ENCODE results near the gene MED12L.

The MED12L gene

GRCh38 chr3:151434151-151434890, 348.9 kb downstream of the MED12L start:
- DNase-seq = no peak

GRCh38 chr3:151436675-151437446, 351.4 kb downstream of the MED12L start:
- DNase-seq = no peak

- no peak for DNase-seq
Observed at GRCh38 chr3:151437906-151438305, 352.4 kb downstream of the MED12L start.

DNA sequence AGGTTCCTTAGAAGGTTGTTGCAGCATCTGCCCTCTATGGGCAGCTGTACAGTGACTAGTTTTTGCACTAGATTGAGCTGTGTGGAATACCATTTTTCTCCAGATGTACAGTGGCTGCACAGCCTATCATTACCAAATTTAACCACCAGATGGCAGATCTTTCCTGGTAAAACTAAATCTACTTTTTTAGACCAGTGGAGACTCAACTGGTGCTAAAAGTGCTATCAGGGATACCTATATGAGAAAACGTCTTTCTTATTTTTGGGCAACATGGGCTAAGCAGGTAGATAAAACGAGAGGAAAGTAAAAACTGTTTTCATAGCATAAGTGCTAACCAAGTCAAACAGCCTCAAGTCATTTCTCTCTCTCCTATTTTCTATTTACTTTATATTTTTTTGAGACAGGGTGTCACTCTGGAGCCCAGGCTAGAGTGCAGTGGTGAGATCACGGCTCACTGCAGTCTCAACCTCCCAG, 354.2 kb downstream of the MED12L start:
- DNase-seq = peak; percentile 71

DNA sequence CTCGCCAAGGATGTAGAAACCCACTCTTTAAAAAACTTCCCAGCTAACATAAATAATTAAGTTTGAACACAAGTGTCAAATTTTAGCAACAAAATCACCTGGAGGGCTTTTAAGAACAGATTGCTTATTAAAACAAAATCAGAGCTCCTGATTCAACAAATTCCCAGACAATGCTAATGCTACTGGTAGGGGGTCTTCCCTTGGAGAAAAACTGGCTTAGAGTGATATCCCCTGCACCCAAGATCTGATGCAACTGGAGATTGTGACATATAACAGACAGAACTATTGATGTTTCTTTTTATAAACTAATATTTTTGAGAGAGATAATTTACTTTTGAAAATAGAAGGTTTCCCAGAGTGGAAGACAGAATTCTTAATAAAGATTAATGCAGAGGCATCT, 355.5 kb downstream of the MED12L start:
- DNase-seq = no peak

GRCh38 chr3:151443583-151443982, 358.1 kb downstream of the MED12L start:
- no peak for DNase-seq

DNA sequence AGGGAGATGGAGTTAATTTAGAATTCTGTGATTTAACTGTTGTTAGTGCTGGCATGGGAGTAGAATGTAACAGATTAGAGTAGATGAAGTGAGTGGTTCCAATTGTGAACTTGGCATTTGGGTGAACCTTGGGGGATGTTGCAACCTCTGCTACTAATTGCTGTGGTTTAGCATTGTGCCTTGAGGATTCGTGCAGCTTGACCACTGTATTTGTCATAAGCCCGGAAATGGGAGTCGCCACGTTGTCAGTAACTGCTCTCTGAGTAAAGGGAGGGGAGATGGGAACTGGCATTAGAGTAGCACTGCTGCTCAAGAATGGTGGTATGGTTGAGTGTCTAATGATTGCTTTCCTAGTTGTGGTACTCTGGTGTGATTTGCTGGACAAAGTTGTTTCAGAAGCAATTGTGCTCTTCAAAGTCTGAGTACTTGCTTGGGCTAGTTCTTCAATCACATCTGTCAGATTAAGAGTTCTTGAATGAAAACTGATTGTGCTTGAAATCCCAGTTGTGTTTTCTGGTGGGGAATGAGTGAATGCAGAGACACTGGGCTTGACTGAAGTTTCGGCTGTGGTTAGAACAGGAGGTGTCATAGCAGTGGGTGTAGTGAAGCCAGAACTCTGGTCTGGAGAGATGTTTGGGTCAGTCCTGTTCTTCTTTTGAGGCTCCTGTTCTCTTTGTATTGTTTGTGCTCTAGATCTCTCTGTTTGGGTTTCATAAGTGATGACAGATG, 360.0 kb downstream of the MED12L start:
- DNase-seq = no peak

- DNase-seq = no peak
Observed at GRCh38 chr3:151446002-151446340, 360.5 kb downstream of the MED12L start.

- no peak for DNase-seq
Observed at GRCh38 chr3:151452368-151452767, 366.9 kb downstream of the MED12L start.

DNA sequence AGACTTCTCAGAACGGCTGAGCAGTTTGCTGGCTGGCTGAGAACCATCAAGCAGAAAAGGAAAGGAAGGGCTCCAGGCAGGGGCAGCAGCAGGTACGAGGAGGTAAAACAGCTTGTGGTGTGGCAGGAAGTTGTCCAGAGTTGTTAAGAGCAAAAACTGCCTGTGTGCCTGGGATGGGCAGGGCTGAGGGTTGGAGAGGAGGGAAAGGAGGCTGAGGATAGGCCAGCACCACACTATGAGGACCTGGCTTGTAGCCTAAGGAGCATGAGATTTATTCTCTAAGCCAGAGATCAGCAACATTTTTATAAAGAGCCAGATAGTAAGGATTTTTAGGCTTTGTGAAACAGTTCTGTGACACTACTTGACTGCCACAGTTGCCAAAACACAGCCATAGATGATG, 367.4 kb downstream of the MED12L start:
- no peak for DNase-seq

- no peak for DNase-seq
Observed at GRCh38 chr3:151456065-151456464, 370.6 kb downstream of the MED12L start.

DNA sequence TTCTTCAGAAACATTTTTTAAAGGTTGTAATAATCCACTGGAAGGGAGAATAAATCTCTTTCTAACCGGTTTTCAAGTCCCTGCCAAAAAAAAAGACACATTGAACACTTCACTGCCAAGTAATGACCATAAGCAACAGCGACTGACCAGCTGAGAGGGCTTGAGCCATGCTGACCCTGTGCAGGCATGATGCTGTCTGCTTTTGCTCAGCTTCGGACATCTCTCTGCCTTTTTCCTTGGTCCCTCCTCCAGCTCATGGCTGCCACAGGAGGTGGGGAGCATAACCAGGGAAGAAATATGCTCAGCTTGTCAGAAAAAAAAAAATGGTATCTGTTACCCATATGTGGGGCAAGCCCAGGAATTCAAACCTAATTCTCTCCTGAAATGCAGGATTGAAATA, 373.9 kb downstream of the MED12L start:
- no peak for DNase-seq

DNA sequence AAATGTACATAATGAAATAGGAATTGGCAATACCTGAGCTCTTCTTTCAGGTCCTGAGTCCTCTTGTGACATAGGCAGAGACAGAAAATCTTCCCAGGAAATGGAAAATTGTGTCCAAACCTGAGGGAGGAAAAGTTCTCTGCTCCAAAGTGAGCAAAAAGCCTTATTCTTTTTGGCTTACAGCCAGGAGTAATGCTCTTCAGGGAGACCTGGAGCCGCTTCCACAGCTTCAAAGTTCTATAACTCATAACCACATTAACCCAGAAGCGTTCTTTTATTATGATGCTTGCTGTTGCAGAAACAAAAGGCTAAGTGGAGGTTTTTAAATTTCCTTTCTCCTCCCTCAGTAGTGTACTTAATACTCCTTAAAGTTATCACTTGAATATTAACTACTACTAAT, 374.8 kb downstream of the MED12L start:
- no peak for DNase-seq

GRCh38 chr3:151460774-151461450, 375.4 kb downstream of the MED12L start, which contains the start of gene IGSF10:
Gene IGSF10 (minus strand): TSS chr3:151461061. CDS start chr3:151458709, 2,352 bp downstream.
- peak; percentile 51 for DNase-seq

GRCh38 chr3:151462278-151462780, 376.9 kb downstream of the MED12L start:
- DNase-seq = no peak

GRCh38 chr3:151462991-151463390, 377.5 kb downstream of the MED12L start:
- DNase-seq = no peak

GRCh38 chr3:151467069-151467468, 381.6 kb downstream of the MED12L start:
- DNase-seq = no peak

DNA sequence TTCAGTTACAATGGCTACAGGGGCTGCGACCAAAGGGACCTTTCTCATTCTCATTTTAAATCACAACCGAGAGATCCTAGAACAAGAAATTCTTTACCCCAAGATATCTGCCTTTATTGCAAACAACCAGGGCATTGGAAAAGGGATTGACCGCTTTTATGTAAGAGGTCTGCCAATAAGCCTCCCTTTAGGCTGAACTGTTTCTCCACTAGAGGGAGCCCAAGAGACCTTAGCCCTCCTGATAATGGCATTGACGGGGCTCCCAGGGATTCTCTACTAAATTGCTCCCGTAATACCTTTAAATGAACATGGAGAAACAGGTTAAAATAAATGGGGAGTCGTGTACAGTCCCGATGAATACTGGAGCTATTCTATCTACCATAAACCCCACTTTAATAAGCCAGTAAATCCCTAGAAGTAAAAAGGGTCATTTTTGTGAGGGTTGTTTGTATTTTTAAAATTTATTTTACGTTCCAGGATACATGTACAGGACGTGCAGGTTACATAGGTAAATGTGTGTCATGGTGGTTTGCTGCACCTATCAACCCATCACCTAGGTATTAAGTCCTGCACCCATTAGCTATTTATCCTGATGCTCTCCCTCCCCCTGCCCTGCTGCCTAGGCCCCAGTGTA, 382.9 kb downstream of the MED12L start:
- DNase-seq = peak; percentile 86

- no peak for DNase-seq
Observed at GRCh38 chr3:151476344-151477018, 391.0 kb downstream of the MED12L start.

GRCh38 chr3:151477591-151478334, 392.3 kb downstream of the MED12L start:
- DNase-seq = no peak

DNA sequence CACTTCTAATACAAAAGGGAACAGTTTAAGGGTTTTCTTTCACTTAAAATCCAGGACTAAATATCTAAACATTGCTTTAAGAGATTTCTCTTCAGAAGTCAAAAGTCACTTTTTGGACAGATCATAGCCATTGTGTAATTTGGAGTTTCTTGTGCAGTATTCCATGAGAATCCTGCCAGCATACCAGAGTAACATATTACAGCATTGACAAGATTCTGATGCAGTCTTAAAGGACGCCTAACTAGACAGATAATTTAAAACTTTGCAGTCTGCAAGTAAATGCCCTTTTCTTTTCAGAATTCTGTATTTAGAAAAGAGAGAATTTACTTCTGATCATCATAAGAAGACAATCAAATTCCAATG, 392.9 kb downstream of the MED12L start:
- no peak for DNase-seq
